Heart right ventricle (tissue), 16 donors: ENCODE measurements around the gene ZDHHC7. TPM values are rescaled to one million over a fixed set of nuclear protein-coding genes. Genes with fewer than 3 reads are reported as not detected.
A peak's percentile ranks its signal among the peaks of the same experiment; 100 is the strongest.

Source experiments
- ATAC-seq, 8 donors: fragments of 200-7000 bp; cut with Tn5 transposase; one replicate each; pipeline ENCODE4 v1.9.1; 2020; ENCODE audit warnings: mild to moderate bottlenecking in 8 of 8, moderate library complexity in 8 of 8, moderate number of reproducible peaks in 1 of 8
- DNase-seq, 2 donors: peaks; one replicate each; pipeline ENCODE4 v3.0.0-alpha.2; 2020
- H3K27ac ChIP-seq, 10 donors: fragments of 200-600 bp; sonication (generic) in 2 of 10; one replicate each; pipeline versions ENCODE4 v1.5.0 to v1.8.0; 2020 to 2022; ENCODE audit warnings: mild to moderate bottlenecking in 3 of 10
- H3K27me3 ChIP-seq, 7 donors: fragments of 200-600 bp; one replicate each; pipeline ENCODE4 v1.8.0; 2021 to 2022; ENCODE audit warnings: mild to moderate bottlenecking in 2 of 7
- H3K36me3 ChIP-seq, 9 donors: fragments of 200-600 bp; sonication (generic) in 1 of 9; one replicate each; pipeline versions ENCODE4 v1.5.0 to v1.8.0; 2020 to 2022; ENCODE audit warnings: mild to moderate bottlenecking in 2 of 9
- H3K4me1 ChIP-seq, 9 donors: fragments of 200-600 bp; sonication (generic) in 1 of 9; one replicate each; pipeline versions ENCODE4 v1.5.0 to v1.8.0; 2020 to 2022; ENCODE audit warnings: mild to moderate bottlenecking in 4 of 9
- H3K4me3 ChIP-seq, 10 donors: fragments of 200-600 bp; sonication (generic) in 2 of 10; one replicate each; pipeline versions ENCODE4 v1.5.0 to v1.8.0; 2020 to 2022; ENCODE audit warnings: mild to moderate bottlenecking in 7 of 10, moderate library complexity in 2 of 10
- H3K9me3 ChIP-seq, 11 donors: fragments of 200-600 bp in 10 of 11; sonication (generic) in 2 of 11; one replicate each; pipeline versions ENCODE4 v1.5.0 to v1.8.0; 2013 to 2022; ENCODE audit warnings: mild to moderate bottlenecking in 2 of 11, control low read depth in 1 of 11, moderate library complexity in 1 of 11
- CTCF ChIP-seq, 9 donors: fragments of 200-600 bp; sonication (generic) in 2 of 9; IDR thresholded peaks; one replicate each; pipeline versions ENCODE4 v1.5.0 to v1.8.0; 2021 to 2022; ENCODE audit warnings: antibody characterized with exemption in 9 of 9, mild to moderate bottlenecking in 5 of 9, moderate library complexity in 1 of 9
- WGBS, 2 donors: extraction: QIAGEN DNeasy Blood & Tissue Kit; methylation state at CpG; one replicate each; pipeline ENCODE4 v1.1.7; 2013; ENCODE audit warnings: inconsistent platforms in 1 of 2; 5-methylcytosine and 5-hydroxymethylcytosine counted together
- intact Hi-C, 10 donors: fragments of 100-400 bp; cut with DNase I; formaldehyde crosslinking; loops; one replicate each; pipeline versions ENCODE4 v1.11.1 to v1.14.2; 2022
- polyA plus RNA-seq, 2 donors: library from polyadenylated mRNA; stranded (reverse); fragments of 200-250 nt; gene quantifications; one replicate each; pipeline ENCODE4 v1.2.3, GENCODE V29; 2013
- total RNA-seq, 10 donors: library from RNA; stranded (reverse); fragmentation: NEBNext Ultra II Directional in 3 of 10; extraction: Animal tissue kit (Norgen Biotek cat#: 25700) in 3 of 10; gene quantifications; one replicate each; pipeline versions ENCODE4 v1.2.1 to v1.2.4, GENCODE V29; 2021 to 2023
- donor health status: Arrhythmogenic right ventricular cardiomyopathy.
- donor health status: ischemic (EF 13 %, LVEDD 7.1; RV severe dilation, severe dysfunction).
- donor health status: healthy with polysubstance abuse.
- donor health status: DM: no; HTN: yes; CAD: no.
- donor health status: DM: no; HTN: no; CAD: no.
- donor health status: ischemic (EF 25% LVEDD 6.9; RV normal size, moderate dysfunction).
- donor health status: ischemic (EF 25% LVEDD 5.7; RV mildly dilated, moderate dysfunction).
- donor health status: healthy.
- donor health status: DM: yes; HTN: yes; CAD: no.
- donor health status: Ischemic cardiomyopathy.
- donor health status: ischemic (EF 35%, LVEDD 5.7; RV mildly dilated, moderate dysfunction).
- donor health status: nonischemic (EF 11% LVEDD 7.7; RV severe dilation, severe dysfunction).
- donor health status: DM: yes; HTN: yes; CAD: no.
- donor health status: PGD.
- donor health status: ischemic (EF 29% LVEDD 5.4; RV normal size, mild dysfunction).
- donor health status: nonischemic (EF 23%, LVEDD 6.1; RV moderate dilation, normal function).

Gene ZDHHC7
- total and polyA plus RNA-seq, 12 donors: 15.1 to 55.5 (median 41.8) TPM

GRCh38 chr16:85017633-85018032 lies 6.3 kb upstream of the ZDHHC7 start:
- intact Hi-C loops: loop anchor here in 2 of 10 donors (10.0 kb wide), 1 partner anchor 67 kb away; no protein-coding TSS in a partner anchor
- 86 to 89% methylated on average over 8 of the region's 8 CpGs for WGBS, 2 donors
- Histone ChIP-seq H3K9me3 (peaks cover 0 to 1% (median 0%) of the 10 kb centered on the region in 11 donors), H3K4me1 (peaks cover 0 to 40% (median 6%) of the 10 kb centered on the region in 9 donors), H3K36me3 (no peaks in the 10 kb centered on the region), H3K4me3 (no peak overlapping the region), H3K27ac (peak overlapping the region in 1 of 10 donors; percentile 19), H3K27me3 (no peaks in the 10 kb centered on the region)
- TF ChIP-seq CTCF (IDR thresholded peaks at IDR 0.05): no peak
- ATAC-seq (no peak), DNase-seq (no peak)

GRCh38 chr16:85017151-85017550 lies 5.8 kb upstream of the ZDHHC7 start:
- ATAC-seq (peak in 4 of 8 donors; percentile 27 to 67 (median 40)), DNase-seq (no peak)
- TF ChIP-seq CTCF (IDR thresholded peaks at IDR 0.05): no peak
- no peaks in the 10 kb centered on the region for H3K9me3 ChIP-seq
- WGBS, 2 donors: 88 to 90% methylated on average over 4 of the region's 4 CpGs
- intact Hi-C loops: loop anchor here in 2 of 10 donors (10.0 kb wide), 1 partner anchor 68 kb away; no protein-coding TSS in a partner anchor
- H3K27ac ChIP-seq: peak overlapping the region in 1 of 10 donors; percentile 61
- H3K36me3 ChIP-seq: no peaks in the 10 kb centered on the region
- H3K27me3 ChIP-seq: no peaks in the 10 kb centered on the region
- H3K4me3 ChIP-seq: no peak overlapping the region
- peaks cover 1 to 43% (median 7%) of the 10 kb centered on the region in 9 donors for H3K4me1 ChIP-seq

- 95 to 96% methylated on average over 5 of the region's 5 CpGs for WGBS, 2 donors
- H3K4me1 ChIP-seq: peaks cover 4 to 50% (median 12%) of the 10 kb centered on the region in 9 donors
- H3K9me3 ChIP-seq: no peaks in the 10 kb centered on the region
- H3K4me3 ChIP-seq: no peak overlapping the region
- no peak for TF ChIP-seq CTCF (IDR thresholded peaks at IDR 0.05)
- no peaks in the 10 kb centered on the region for H3K27me3 ChIP-seq
- no peaks in the 10 kb centered on the region for H3K36me3 ChIP-seq
- ATAC-seq (no peak), DNase-seq (no peak)
- H3K27ac ChIP-seq: no peak overlapping the region
- intact Hi-C loops: loop anchor here in 2 of 10 donors (10.0 kb wide), 1 partner anchor 69 kb away; no protein-coding TSS in a partner anchor
Observed at GRCh38 chr16:85015481-85016187, 4.3 kb upstream of the ZDHHC7 start.

GRCh38 chr16:85014311-85014710 lies 3.0 kb upstream of the ZDHHC7 start:
- no peaks in the 10 kb centered on the region for H3K9me3 ChIP-seq
- no peak for TF ChIP-seq CTCF (IDR thresholded peaks at IDR 0.05)
- ATAC-seq (no peak), DNase-seq (no peak)
- no peaks in the 10 kb centered on the region for H3K36me3 ChIP-seq
- H3K27me3 ChIP-seq: no peaks in the 10 kb centered on the region
- H3K27ac ChIP-seq: no peak overlapping the region
- 82 to 86% methylated on average over 2 of the region's 2 CpGs for WGBS, 2 donors
- no peak overlapping the region for H3K4me3 ChIP-seq
- H3K4me1 ChIP-seq: peaks cover 0 to 63% (median 20%) of the 10 kb centered on the region in 9 donors
- intact Hi-C loops: loop anchor here in 2 of 10 donors (10.0 kb wide), 1 partner anchor 70 kb away; no protein-coding TSS in a partner anchor
